HepG2 (cell line): Measurements from ENCODE around the gene FNIP2. TPM values are rescaled to one million over a fixed set of nuclear protein-coding genes. Genes with fewer than 3 reads are reported as not detected.

Experiments
- ATAC-seq: fragments of 200-7000 bp; cut with Tn5 transposase; 3 replicates; pipeline ENCODE4 v1.9.1; 2020; ENCODE audit warnings: mild to moderate bottlenecking, moderate library complexity
- BruUV-seq: library from RNA; stranded (reverse); fragments of 400-500 nt; replicated peaks from 2 replicates; lab custom pipeline; 2021; lab: Mats Ljungman, UMichigan
- CTCF ChIA-PET: fragments of 300-600 bp; formaldehyde crosslinking; extraction: SDS; loops from one replicate; lab custom pipeline; 2021; ENCODE audit warnings: low total read pairs, inconsistent platforms, low intra/inter-chr PET ratio; lab: Yijun Ruan, JAX
- POLR2A ChIA-PET: fragments of 350-600 bp; sonication (Branson Sonifier 250); formaldehyde crosslinking; loops from one replicate; lab custom pipeline; 2020; ENCODE audit warnings: antibody characterized with exemption, inconsistent platforms; lab: Yijun Ruan, JAX
- DNase-seq: peaks from one replicate; pipeline ENCODE4 v3.0.0-alpha.2; 2015; ENCODE audit warnings: low spot score
- FAIRE-seq: peaks from 3 replicates; lab custom pipeline; 2011; peaks lifted over from hg19 to GRCh38; lab: Jason Lieb, UNC
- H2AFZ ChIP-seq: one replicate; pipeline ENCODE4 v1.6.1; 2011; ENCODE audit warnings: low read length, inconsistent platforms
- H3K27ac ChIP-seq: fragments of 300-600 bp; 3 replicates; pipeline ENCODE4 v1.8.0; 2011; ENCODE audit warnings: mixed run types, mild to moderate bottlenecking, mixed read lengths, low read length, inconsistent platforms; ENCODE audit not compliant: insufficient read depth; ENCODE audit errors: extremely low read length
- H3K27me3 ChIP-seq, 2 experiments: fragments of 200-600 bp in 1 of 2; 2 replicates in 1 of 2; 3 replicates in 1 of 2; pipeline versions ENCODE4 v1.6.0 to v1.8.0; 2011; ENCODE audit warnings: low read length in 2 of 2, mild to moderate bottlenecking in 2 of 2, moderate library complexity in 2 of 2, inconsistent platforms in 1 of 2; ENCODE audit not compliant: insufficient read depth in 2 of 2, control insufficient read depth in 1 of 2
- H3K36me3 ChIP-seq, 2 experiments: fragments of 200-600 bp in 1 of 2; replicated peaks in 1 of 2; 2 replicates in 1 of 2; 3 replicates in 1 of 2; pipeline versions ENCODE4 v1.5.1 to v1.8.0; 2011; ENCODE audit warnings: low read length in 2 of 2, inconsistent platforms in 1 of 2; ENCODE audit not compliant: insufficient read depth in 2 of 2, control insufficient read depth in 1 of 2
- H3K4me1 ChIP-seq: 2 replicates; pipeline ENCODE4 v1.5.1; 2012; ENCODE audit warnings: low read length, inconsistent platforms; ENCODE audit not compliant: insufficient read depth
- H3K4me2 ChIP-seq: 2 replicates; pipeline ENCODE4 v1.6.0; 2011; ENCODE audit warnings: low read depth, low read length, inconsistent platforms
- H3K4me3 ChIP-seq, 3 experiments: fragments of 200-600 bp in 1 of 3; sonication (generic), shearing (Covaris generic) in 1 of 3; replicated peaks in 1 of 3; 2 replicates each; pipeline ENCODE4 v1.5.1; 2011 to 2016; ENCODE audit warnings: low read length in 3 of 3, inconsistent platforms in 2 of 3, low read depth in 2 of 3, mild to moderate bottlenecking in 2 of 3, control low read depth in 1 of 3, mixed read lengths in 1 of 3; ENCODE audit not compliant: insufficient read depth in 1 of 3
- H3K79me2 ChIP-seq: one replicate; pipeline ENCODE4 v1.6.1; 2011; ENCODE audit warnings: low read length, inconsistent platforms; ENCODE audit not compliant: insufficient read depth
- H3K9ac ChIP-seq: 2 replicates; pipeline ENCODE4 v1.6.0; 2011; ENCODE audit warnings: mild to moderate bottlenecking, low read depth, low read length, inconsistent platforms; ENCODE audit not compliant: insufficient read depth
- H3K9me3 ChIP-seq: 2 replicates; pipeline ENCODE4 v1.5.1; 2012; ENCODE audit warnings: mild to moderate bottlenecking, low read length
- H4K20me1 ChIP-seq: 2 replicates; pipeline ENCODE4 v1.6.0; 2011; ENCODE audit warnings: inconsistent platforms, mild to moderate bottlenecking, low read length, moderate library complexity; ENCODE audit not compliant: insufficient read depth
- FOXP1 ChIP-seq, 2 experiments: fragments of 450-650 bp in 1 of 2; IDR thresholded peaks; 2 replicates each; pipeline ENCODE4 v1.6.1; 2017 to 2018; ENCODE audit warnings: antibody characterized with exemption in 1 of 2
- GZF1 ChIP-seq: sonication (generic); formaldehyde crosslinking; IDR thresholded peaks from 2 replicates; pipeline ENCODE4 v1.5.1; 2020; ENCODE audit warnings: mild to moderate bottlenecking, missing genetic modification reagents
- HMG20B ChIP-seq: conservative IDR thresholded peaks from 2 replicates; pipeline ENCODE4 v1.6.1; 2016; ENCODE audit warnings: missing genetic modification reagents, missing compliant biosample characterization
- NBN ChIP-seq: fragments of 450-650 bp; conservative IDR thresholded peaks from 2 replicates; pipeline ENCODE4 v1.6.1; 2017
- RARG ChIP-seq: sonication (generic); formaldehyde crosslinking; IDR thresholded peaks from 2 replicates; pipeline ENCODE4 v1.4.0; 2020; ENCODE audit warnings: low read depth, mild to moderate bottlenecking, missing genetic modification reagents
- SIN3B ChIP-seq: fragments of 150-350 bp; IDR thresholded peaks from 2 replicates; pipeline ENCODE4 v1.6.1; 2014; ENCODE audit warnings: low read length
- ZNF205 ChIP-seq: IDR thresholded peaks from 2 replicates; pipeline ENCODE4 v1.6.1; 2018; ENCODE audit warnings: missing biosample characterization, missing genetic modification reagents
- ZNF543 ChIP-seq: sonication (generic); formaldehyde crosslinking; IDR thresholded peaks from 2 replicates; pipeline ENCODE4 v1.4.0; 2020; ENCODE audit warnings: mild to moderate bottlenecking, missing genetic modification reagents
- WGBS: methylation state at CpG from one replicate; pipeline ENCODE4 v1.1.6; 2017; ENCODE audit warnings: low lambda C conversion rate; 5-methylcytosine and 5-hydroxymethylcytosine counted together
- in situ Hi-C: cut with HindIII; loops from 2 replicates; pipeline ENCODE4 v1.10.0; 2017; ENCODE audit warnings: low pct_unique_long_range_greater_than_20kb; ENCODE audit not compliant: extremely low pct_ligation_motif_present
- intact Hi-C: fragments of 100-400 bp; cut with micrococcal nuclease; formaldehyde crosslinking; loops from one replicate; pipeline ENCODE4 v1.10.0; 2022; ENCODE audit not compliant: unreplicated experiment
- polyA plus RNA-seq, 8 experiments: library from polyadenylated mRNA; depleted of rRNA in 3 of 8; stranded (reverse) in 7 of 8; unstranded in 1 of 8; fragments of >200 nt; fragmentation: Illumina TruSeq in 4 of 8; extraction: Trizol in 4 of 8; gene quantifications; 2 replicates each; pipeline versions ENCODE4 v1.2.1 to v1.2.3, GENCODE V29; 2011 to 2016; ENCODE audit warnings: low read depth in 4 of 8, missing spikeins in 1 of 8, mixed read lengths in 1 of 8; ENCODE audit not compliant: insufficient read depth in 1 of 8
- total RNA-seq, 5 experiments: library from RNA; depleted of rRNA; stranded (reverse); fragments of >200 nt; fragmentation: Illumina TruSeq; extraction: Trizol; gene quantifications; 2 replicates each; pipeline ENCODE4 v1.2.3, GENCODE V29; 2016; ENCODE audit warnings: low read depth in 1 of 5
- TF ChIP-seq, protein P1 (sequence below): IDR thresholded peaks from 2 replicates; pipeline ENCODE4 v1.6.1; 2016; ENCODE audit warnings: low read depth, control low read depth
- TF ChIP-seq, protein P2 (sequence below): sonication (generic); formaldehyde crosslinking; IDR thresholded peaks from 2 replicates; pipeline ENCODE4 v1.4.0; 2020; ENCODE audit warnings: mild to moderate bottlenecking, missing genetic modification reagents

FNIP2 gene
- total and polyA plus RNA-seq, 2 of the 13 experiments (the other 11 are each of a cell fraction or from before 2014, with no cell fraction given) = 15.5 to 21.0 TPM

DNA sequence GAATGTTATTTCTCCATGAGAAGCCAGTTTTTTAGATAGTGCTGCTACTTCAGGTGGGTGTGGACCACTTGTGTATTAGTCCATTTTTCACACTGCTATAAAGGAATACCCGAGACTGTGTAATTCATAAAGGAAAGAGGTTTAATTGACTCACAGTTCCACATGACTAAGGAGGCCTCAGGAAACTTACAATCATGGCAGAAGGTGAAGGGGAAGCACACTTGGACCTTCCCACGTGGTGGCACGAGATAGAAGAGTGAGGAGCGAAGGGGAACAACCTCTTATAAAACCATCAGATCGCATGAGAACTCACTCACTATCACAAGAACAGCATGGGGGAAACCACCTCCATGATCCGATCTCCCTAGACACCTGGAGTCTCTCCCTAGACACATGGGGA is 42.2 kb upstream of the FNIP2 start:
- POLR2A ChIA-PET = no interaction called here
- in situ Hi-C loops = loop anchor here (5.0 to 25.0 kb wide), 3 partner anchors 121 to 478 kb away; no protein-coding TSS in a partner anchor
- Histone ChIP-seq H3K36me3 (no peaks in the 10 kb centered on the region), H4K20me1 (no peaks in the 10 kb centered on the region), H3K79me2 (peaks cover 15% of the 10 kb centered on the region), H3K4me3 (no peak overlapping the region), H3K27ac (no peak overlapping the region), H2AFZ (no peak overlapping the region), H3K9ac (no peak overlapping the region), H3K4me2 (no peak overlapping the region), H3K9me3 (no peaks in the 10 kb centered on the region), H3K4me1 (peaks cover 38% of the 10 kb centered on the region), H3K27me3 (no peaks in the 10 kb centered on the region; a peak in 2 of 5 replicates)
- intact Hi-C loops = loop anchor here (10.0 kb wide), 1 partner anchor 378 kb away; the partner anchor contains the start of gene RAPGEF2
- TF ChIP-seq FOXP1 (IDR thresholded peaks at IDR 0.05) = no peak
- no peak for TF ChIP-seq FOXP1 (CRISPR knock-in tag; IDR thresholded peaks at IDR 0.05)
- TF ChIP-seq HMG20B (CRISPR knock-in tag) = no peak
- no peak for TF ChIP-seq NBN
- TF ChIP-seq, protein P1, sequence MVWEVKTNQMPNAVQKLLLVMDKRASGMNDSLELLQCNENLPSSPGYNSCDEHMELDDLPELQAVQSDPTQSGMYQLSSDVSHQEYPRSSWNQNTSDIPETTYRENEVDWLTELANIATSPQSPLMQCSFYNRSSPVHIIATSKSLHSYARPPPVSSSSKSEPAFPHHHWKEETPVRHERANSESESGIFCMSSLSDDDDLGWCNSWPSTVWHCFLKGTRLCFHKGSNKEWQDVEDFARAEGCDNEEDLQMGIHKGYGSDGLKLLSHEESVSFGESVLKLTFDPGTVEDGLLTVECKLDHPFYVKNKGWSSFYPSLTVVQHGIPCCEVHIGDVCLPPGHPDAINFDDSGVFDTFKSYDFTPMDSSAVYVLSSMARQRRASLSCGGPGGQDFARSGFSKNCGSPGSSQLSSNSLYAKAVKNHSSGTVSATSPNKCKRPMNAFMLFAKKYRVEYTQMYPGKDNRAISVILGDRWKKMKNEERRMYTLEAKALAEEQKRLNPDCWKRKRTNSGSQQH (CRISPR knock-in tag) = no peak
- no peak for TF ChIP-seq ZNF543
- TF ChIP-seq RARG (CRISPR knock-in tag) = no peak
- TF ChIP-seq GZF1 (CRISPR knock-in tag) = no peak
- TF ChIP-seq SIN3B = no peak
- no peak for TF ChIP-seq ZNF205 (CRISPR knock-in tag)
- TF ChIP-seq, protein P2, sequence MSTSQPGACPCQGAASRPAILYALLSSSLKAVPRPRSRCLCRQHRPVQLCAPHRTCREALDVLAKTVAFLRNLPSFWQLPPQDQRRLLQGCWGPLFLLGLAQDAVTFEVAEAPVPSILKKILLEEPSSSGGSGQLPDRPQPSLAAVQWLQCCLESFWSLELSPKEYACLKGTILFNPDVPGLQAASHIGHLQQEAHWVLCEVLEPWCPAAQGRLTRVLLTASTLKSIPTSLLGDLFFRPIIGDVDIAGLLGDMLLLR (CRISPR knock-in tag) = no peak
- CTCF ChIA-PET = no interaction called here
- DNase-seq = no peak
- BruUV-seq = no TSS peak
- 49% methylated on average over 6 of the region's 6 CpGs for WGBS
- no peak for FAIRE-seq
- ATAC-seq = no peak
